HCT116 (cell line): ENCODE results near the gene FA2H. TPM values are rescaled to one million over a fixed set of nuclear protein-coding genes. Genes with fewer than 3 reads are reported as not detected.

Experiments
- ATAC-seq: fragments of 200-7000 bp; cut with Tn5 transposase; 2 replicates; pipeline ENCODE4 v1.9.1; 2020; ENCODE audit warnings: mild to moderate bottlenecking, moderate library complexity
- BruUV-seq: library from RNA; stranded (reverse); fragments of 400-500 nt; replicated peaks from 2 replicates; lab custom pipeline; 2021; lab: Mats Ljungman, UMichigan
- CTCF ChIA-PET: fragments of 300-600 bp; sonication (Branson Sonifier 250); formaldehyde crosslinking; loops from one replicate; lab custom pipeline; 2021; ENCODE audit warnings: antibody characterized with exemption; lab: Charles Lee
- POLR2A ChIA-PET: fragments of 300-600, 350-600 bp; sonication (Branson Sonifier 250); formaldehyde crosslinking; loops from one replicate; lab custom pipeline; 2021; ENCODE audit warnings: antibody characterized with exemption; lab: Charles Lee
- RAD21 ChIA-PET, 2 experiments: fragments of 300-600 bp; sonication (Branson Sonifier 250); formaldehyde crosslinking; loops; one replicate each; lab custom pipeline; 2023; ENCODE audit warnings: low total read pairs in 2 of 2; ENCODE audit not compliant: uncharacterized antibody in 2 of 2, unreplicated experiment in 2 of 2, low non-redundant PET in 1 of 2; lab: Charles Lee
- DNase-seq: peaks from one replicate; pipeline ENCODE4 v3.0.0-alpha.2; 2010; ENCODE audit warnings: low read depth, low spot score
- H2AFZ ChIP-seq: fragments of 200-600 bp; shearing (Covaris generic), sonication (generic); 2 replicates; pipeline ENCODE4 v1.6.1; 2017; ENCODE audit warnings: low read depth, mixed run types, mixed read lengths, antibody characterized with exemption, low read length; ENCODE audit not compliant: poor library complexity, severe bottlenecking
- H3K27ac ChIP-seq: 2 replicates; pipeline ENCODE4 v1.5.1; 2012; ENCODE audit warnings: low read depth, low read length
- H3K27me3 ChIP-seq: fragments of 200-600 bp; sonication (generic); 2 replicates; pipeline ENCODE4 v1.6.1; 2016; ENCODE audit warnings: mixed run types, low read length, mixed read lengths; ENCODE audit not compliant: insufficient read depth
- H3K36me3 ChIP-seq, 2 experiments: fragments of 200-500 bp in 1 of 2; fragments of 200-600 bp in 1 of 2; sonication (Bioruptor generic) in 1 of 2; sonication (generic) in 1 of 2; 2 replicates each; pipeline versions ENCODE4 v1.5.1 to v1.6.1; 2014 to 2016; ENCODE audit warnings: low read length in 2 of 2, inconsistent platforms in 1 of 2, mixed read lengths in 1 of 2, mixed run types in 1 of 2; ENCODE audit not compliant: insufficient read depth in 2 of 2, control insufficient read depth in 1 of 2
- H3K4me1 ChIP-seq, 2 experiments: fragments of 200-600 bp in 1 of 2; sonication (generic) in 1 of 2; 2 replicates each; pipeline versions ENCODE4 v1.5.1 to v1.6.1; 2012 to 2017; ENCODE audit warnings: low read length in 2 of 2, inconsistent platforms in 1 of 2, mild to moderate bottlenecking in 1 of 2, mixed read lengths in 1 of 2, mixed run types in 1 of 2, moderate library complexity in 1 of 2; ENCODE audit not compliant: insufficient read depth in 2 of 2, control insufficient read depth in 1 of 2
- H3K4me2 ChIP-seq: fragments of 200-600 bp; sonication (generic); 2 replicates; pipeline ENCODE4 v1.6.1; 2017; ENCODE audit warnings: mixed run types, low read length, mixed read lengths
- H3K4me3 ChIP-seq, 2 experiments: fragments of 200-600 bp in 1 of 2; sonication (generic) in 1 of 2; replicated peaks in 1 of 2; 2 replicates each; pipeline ENCODE4 v1.5.1; 2011 to 2016; ENCODE audit warnings: low read length in 2 of 2, control low read depth in 1 of 2, low read depth in 1 of 2, mild to moderate bottlenecking in 1 of 2, mixed read lengths in 1 of 2, mixed run types in 1 of 2
- H3K79me2 ChIP-seq: fragments of 200-600 bp; sonication (generic); 2 replicates; pipeline ENCODE4 v1.6.1; 2017; ENCODE audit warnings: mild to moderate bottlenecking, mixed run types, low read length, moderate library complexity, mixed read lengths; ENCODE audit not compliant: insufficient read depth
- H3K9ac ChIP-seq: fragments of 200-600 bp; sonication (generic); 2 replicates; pipeline ENCODE4 v1.6.1; 2016; ENCODE audit warnings: low read length, mixed read lengths
- H3K9me2 ChIP-seq: fragments of 200-600 bp; sonication (generic), shearing (Covaris generic); 2 replicates; pipeline ENCODE4 v1.6.1; 2017; ENCODE audit warnings: mixed run types, mild to moderate bottlenecking, moderate library complexity; ENCODE audit not compliant: insufficient read depth
- H3K9me3 ChIP-seq, 2 experiments: fragments of 200-500 bp in 1 of 2; fragments of 200-600 bp in 1 of 2; sonication (Bioruptor generic) in 1 of 2; sonication (generic) in 1 of 2; 2 replicates each; pipeline ENCODE4 v1.6.1; 2014 to 2017; ENCODE audit warnings: low read length in 2 of 2, mixed read lengths in 2 of 2, inconsistent platforms in 1 of 2, low read depth in 1 of 2, mild to moderate bottlenecking in 1 of 2, mixed run types in 1 of 2, moderate library complexity in 1 of 2; ENCODE audit not compliant: control insufficient read depth in 1 of 2, insufficient read depth in 1 of 2
- H4K20me1 ChIP-seq: fragments of 200-600 bp; sonication (generic), shearing (Covaris generic); 2 replicates; pipeline ENCODE4 v1.6.1; 2017; ENCODE audit warnings: mixed run types, mild to moderate bottlenecking, moderate library complexity; ENCODE audit not compliant: insufficient read depth
- FOSL1 ChIP-seq: IDR thresholded peaks from 2 replicates; pipeline ENCODE4 v1.6.1; 2012; ENCODE audit warnings: low read depth
- POLR2A ChIP-seq: IDR thresholded peaks from 2 replicates; pipeline ENCODE4 v1.7.0; 2011; ENCODE audit warnings: borderline replicate concordance; ENCODE audit not compliant: insufficient read depth, insufficient read length; ENCODE audit errors: extremely low read depth
- POLR2AphosphoS5 ChIP-seq: IDR thresholded peaks from 2 replicates; pipeline ENCODE4 v1.6.1; 2011; ENCODE audit warnings: mild to moderate bottlenecking, low read depth, low read length, moderate library complexity
- SIN3A ChIP-seq: IDR thresholded peaks from 2 replicates; pipeline ENCODE4 v1.6.1; 2012; ENCODE audit warnings: low read depth
- SRF ChIP-seq: IDR thresholded peaks from 2 replicates; pipeline ENCODE4 v1.6.1; 2012; ENCODE audit warnings: low read depth
- ZFX ChIP-seq: fragments of 450-650 bp; IDR thresholded peaks from 2 replicates; pipeline ENCODE4 v1.6.1; 2017
- intact Hi-C: fragments of 100-400 bp; cut with micrococcal nuclease; formaldehyde crosslinking; loops from 2 replicates; pipeline ENCODE4 v1.10.0; 2022
- total RNA-seq: library from RNA; stranded (reverse); gene quantifications from one replicate; pipeline ENCODE4 v1.2.1, GENCODE V29; 2021; ENCODE audit not compliant: unreplicated experiment
- TF ChIP-seq, protein P1 (sequence below): IDR thresholded peaks from 2 replicates; pipeline ENCODE4 v1.6.1; 2012
- TF ChIP-seq, protein P2 (sequence below): IDR thresholded peaks from 2 replicates; pipeline ENCODE4 v1.6.1; 2011; ENCODE audit warnings: mild to moderate bottlenecking, low read length, moderate library complexity; ENCODE audit not compliant: insufficient replicate concordance; ENCODE audit errors: extremely low read depth

Gene FA2H
- total RNA-seq, 1 experiment from 2014 or later = 11.1 TPM

DNA sequence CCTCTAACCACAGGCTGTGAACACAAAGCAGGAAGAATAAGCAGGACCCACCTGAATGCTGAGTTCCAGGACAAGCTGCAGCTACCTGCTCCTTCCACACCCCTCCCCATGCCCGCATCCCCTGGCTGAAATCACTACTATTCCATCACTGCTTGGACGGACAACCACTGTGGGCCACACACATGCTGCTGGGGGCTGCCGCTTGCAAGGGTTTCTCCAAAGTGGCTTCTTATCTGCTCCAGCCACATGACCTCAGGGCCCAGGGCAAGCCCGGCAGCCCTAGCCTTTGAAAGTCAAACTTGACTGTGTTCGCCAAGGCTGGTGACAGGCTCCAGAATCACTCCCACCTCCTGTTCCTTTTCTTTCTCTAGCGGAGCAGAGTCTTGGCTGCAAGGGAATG lies 18.4 kb downstream of the FA2H start (continued):
- TF ChIP-seq, protein P1, sequence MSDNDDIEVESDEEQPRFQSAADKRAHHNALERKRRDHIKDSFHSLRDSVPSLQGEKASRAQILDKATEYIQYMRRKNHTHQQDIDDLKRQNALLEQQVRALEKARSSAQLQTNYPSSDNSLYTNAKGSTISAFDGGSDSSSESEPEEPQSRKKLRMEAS = no peak

DNA sequence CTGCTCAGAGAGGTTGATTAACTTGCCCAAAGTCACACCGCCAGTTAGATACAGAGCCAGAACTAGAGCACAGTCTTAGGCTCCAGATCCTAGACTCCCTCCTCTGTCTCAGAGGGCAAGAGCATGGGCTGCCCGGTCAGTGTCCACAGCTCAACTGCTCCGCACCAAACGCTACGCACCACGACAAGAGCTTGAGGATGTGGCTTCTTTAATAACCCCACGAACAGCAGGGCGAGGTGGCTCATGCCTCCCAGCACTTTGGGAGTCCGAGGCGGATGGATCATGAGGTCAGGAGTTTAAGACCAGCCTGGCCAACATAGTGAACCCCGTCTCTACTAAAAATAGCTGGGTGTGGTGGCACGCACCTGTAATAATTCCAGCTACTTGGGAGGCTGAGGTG lies 21.4 kb downstream of the FA2H start:
- Histone ChIP-seq H3K4me2 (no peak overlapping the region), H3K27me3 (no peaks in the 10 kb centered on the region), H3K9ac (no peak overlapping the region), H3K9me2 (no peaks in the 10 kb centered on the region), H3K79me2 (no peaks in the 10 kb centered on the region), H3K9me3 (no peaks in the 10 kb centered on the region), H3K4me1 (no peaks in the 10 kb centered on the region), H3K27ac (no peak overlapping the region), H4K20me1 (no peaks in the 10 kb centered on the region), H3K4me3 (no peak overlapping the region), H3K36me3 (no peaks in the 10 kb centered on the region), H2AFZ (no peak overlapping the region)
- intact Hi-C loops = no loop called here
- ChIA-PET CTCF (interaction anchor here (0.9 kb wide), 1 partner anchor 9 kb away, joined by 3 read pairs; no protein-coding TSS in a partner anchor), POLR2A (interaction anchor here (0.9 kb wide), 1 partner anchor 9 kb away, joined by 3 read pairs; no protein-coding TSS in a partner anchor), RAD21 (no interaction called here)
- BruUV-seq = no TSS peak
- no peak for ATAC-seq
- TF ChIP-seq POLR2A = no peak
- TF ChIP-seq FOSL1 = no peak
- no peak for TF ChIP-seq SRF
- no peak for TF ChIP-seq ZFX
- no peak for TF ChIP-seq SIN3A
- TF ChIP-seq, protein P2, sequence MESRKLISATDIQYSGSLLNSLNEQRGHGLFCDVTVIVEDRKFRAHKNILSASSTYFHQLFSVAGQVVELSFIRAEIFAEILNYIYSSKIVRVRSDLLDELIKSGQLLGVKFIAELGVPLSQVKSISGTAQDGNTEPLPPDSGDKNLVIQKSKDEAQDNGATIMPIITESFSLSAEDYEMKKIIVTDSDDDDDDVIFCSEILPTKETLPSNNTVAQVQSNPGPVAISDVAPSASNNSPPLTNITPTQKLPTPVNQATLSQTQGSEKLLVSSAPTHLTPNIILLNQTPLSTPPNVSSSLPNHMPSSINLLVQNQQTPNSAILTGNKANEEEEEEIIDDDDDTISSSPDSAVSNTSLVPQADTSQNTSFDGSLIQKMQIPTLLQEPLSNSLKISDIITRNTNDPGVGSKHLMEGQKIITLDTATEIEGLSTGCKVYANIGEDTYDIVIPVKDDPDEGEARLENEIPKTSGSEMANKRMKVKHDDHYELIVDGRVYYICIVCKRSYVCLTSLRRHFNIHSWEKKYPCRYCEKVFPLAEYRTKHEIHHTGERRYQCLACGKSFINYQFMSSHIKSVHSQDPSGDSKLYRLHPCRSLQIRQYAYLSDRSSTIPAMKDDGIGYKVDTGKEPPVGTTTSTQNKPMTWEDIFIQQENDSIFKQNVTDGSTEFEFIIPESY = no peak
- TF ChIP-seq POLR2AphosphoS5 = no peak
- no peak for DNase-seq
